H1 (cell line): ENCODE measurements around the gene PRR16. TPM values are rescaled to one million over a fixed set of nuclear protein-coding genes. Genes with fewer than 3 reads are reported as not detected.

Experiments used
- CTCF ChIA-PET: fragments of 300-600 bp; sonication (Branson Sonifier 250); formaldehyde crosslinking; loops from one replicate; lab custom pipeline; 2021; ENCODE audit not compliant: partially characterized antibody; lab: Charles Lee
- POLR2A ChIA-PET: fragments of 300-600 bp; sonication (Branson Sonifier 250); formaldehyde crosslinking; loops from one replicate; lab custom pipeline; 2021; ENCODE audit warnings: inconsistent platforms; ENCODE audit not compliant: partially characterized antibody; lab: Charles Lee
- DNase-seq, 2 experiments: peaks; one replicate each; pipeline versions ENCODE4 v3.0.0 to v3.0.0-alpha.2; 2010 to 2022; ENCODE audit warnings: low spot score in 2 of 2, low read depth in 1 of 2, mixed read lengths in 1 of 2
- FAIRE-seq: peaks from 2 replicates; lab custom pipeline; 2011; peaks lifted over from hg19 to GRCh38; lab: Jason Lieb, UNC
- H2AFZ ChIP-seq: 2 replicates; pipeline ENCODE4 v1.8.1; 2012; ENCODE audit warnings: low read length, inconsistent platforms
- H2AK5ac ChIP-seq: 2 replicates; pipeline ENCODE4 v1.6.1; 2013; ENCODE audit warnings: low read depth, low read length
- H2BK120ac ChIP-seq: replicated peaks from 2 replicates; pipeline ENCODE3; 2013; ENCODE audit warnings: low read depth, low read length, inconsistent platforms
- H2BK12ac ChIP-seq: 2 replicates; pipeline ENCODE4 v1.6.1; 2013; ENCODE audit warnings: low read depth, low read length
- H2BK15ac ChIP-seq: 2 replicates; pipeline ENCODE4 v1.6.1; 2013; ENCODE audit warnings: low read length
- H2BK20ac ChIP-seq: 2 replicates; pipeline ENCODE4 v1.6.1; 2013; ENCODE audit warnings: low read length
- H2BK5ac ChIP-seq: 2 replicates; pipeline ENCODE4 v1.6.1; 2013; ENCODE audit warnings: low read depth, low read length
- H3K14ac ChIP-seq: 2 replicates; pipeline ENCODE4 v1.6.1; 2013; ENCODE audit warnings: inconsistent platforms; ENCODE audit not compliant: insufficient read length
- H3K18ac ChIP-seq: 2 replicates; pipeline ENCODE4 v1.6.1; 2013; ENCODE audit warnings: low read length; ENCODE audit errors: extremely low read depth
- H3K23ac ChIP-seq: 2 replicates; pipeline ENCODE4 v1.6.1; 2013; ENCODE audit warnings: inconsistent platforms; ENCODE audit not compliant: insufficient read length
- H3K23me2 ChIP-seq: 2 replicates; pipeline ENCODE4 v1.6.1; 2013; ENCODE audit warnings: low read depth, low read length
- H3K27ac ChIP-seq: 2 replicates; pipeline ENCODE4 v1.6.1; 2011; ENCODE audit warnings: low read depth, low read length, inconsistent platforms
- H3K27me3 ChIP-seq, 4 experiments: replicated peaks in 1 of 4; 1 replicate in 1 of 4; 2 replicates in 3 of 4; pipeline versions ENCODE4 v1.6.1 to v1.8.1; 2011 to 2013; ENCODE audit warnings: low read length in 3 of 4, mild to moderate bottlenecking in 3 of 4, inconsistent platforms in 2 of 4, mixed read lengths in 2 of 4, moderate library complexity in 1 of 4; ENCODE audit not compliant: control insufficient read depth in 3 of 4, insufficient read depth in 3 of 4; ENCODE audit errors: extremely low read depth in 1 of 4
- H3K36me3 ChIP-seq, 4 experiments: 2 replicates each; pipeline versions ENCODE4 v1.6.1 to v1.8.1; 2011 to 2013; ENCODE audit warnings: mild to moderate bottlenecking in 4 of 4, low read length in 3 of 4, moderate library complexity in 2 of 4, control low read depth in 1 of 4, inconsistent platforms in 1 of 4; ENCODE audit not compliant: insufficient read depth in 4 of 4, control insufficient read depth in 2 of 4
- H3K4ac ChIP-seq: replicated peaks from 2 replicates; pipeline ENCODE3; 2013; ENCODE audit warnings: low read length, low read depth, mixed read lengths, inconsistent platforms; ENCODE audit not compliant: insufficient read length
- H3K4me1 ChIP-seq, 4 experiments: replicated peaks in 1 of 4; 1 replicate in 1 of 4; 2 replicates in 3 of 4; pipeline versions ENCODE4 v1.6.1 to v1.8.1; 2011 to 2013; ENCODE audit warnings: low read length in 3 of 4, inconsistent platforms in 2 of 4, mixed read lengths in 1 of 4; ENCODE audit not compliant: insufficient read depth in 4 of 4, control insufficient read depth in 3 of 4
- H3K4me2 ChIP-seq, 2 experiments: 2 replicates each; pipeline versions ENCODE4 v1.6.1 to v1.8.1; 2011 to 2013; ENCODE audit warnings: low read depth in 2 of 2, low read length in 2 of 2, control low read depth in 1 of 2, inconsistent platforms in 1 of 2, mild to moderate bottlenecking in 1 of 2; ENCODE audit not compliant: insufficient read depth in 1 of 2
- H3K4me3 ChIP-seq, 4 experiments: fragments of 200-600, 300-600 bp in 1 of 4; sonication (generic), shearing (Covaris generic), sonication (Bioruptor Twin) in 1 of 4; 2 replicates each; pipeline versions ENCODE4 v1.5.1 to v1.8.1; 2011 to 2016; ENCODE audit warnings: low read length in 4 of 4, low read depth in 3 of 4, control low read depth in 2 of 4, inconsistent platforms in 2 of 4, mild to moderate bottlenecking in 2 of 4, mixed read lengths in 1 of 4, moderate library complexity in 1 of 4; ENCODE audit not compliant: insufficient read depth in 2 of 4; ENCODE audit errors: extremely low read depth in 1 of 4
- H3K56ac ChIP-seq: replicated peaks from 2 replicates; pipeline ENCODE3; 2013; ENCODE audit warnings: low read depth, mild to moderate bottlenecking, mixed read lengths, low read length, inconsistent platforms; ENCODE audit not compliant: insufficient read length
- H3K79me1 ChIP-seq: 2 replicates; pipeline ENCODE4 v1.6.1; 2013; ENCODE audit warnings: low read depth, low read length, control low read depth
- H3K79me2 ChIP-seq, 2 experiments: 2 replicates each; pipeline versions ENCODE4 v1.6.1 to v1.8.1; 2012 to 2013; ENCODE audit warnings: low read length in 2 of 2, mild to moderate bottlenecking in 2 of 2, inconsistent platforms in 1 of 2; ENCODE audit not compliant: insufficient read depth in 2 of 2, control insufficient read depth in 1 of 2
- H3K9ac ChIP-seq, 4 experiments: replicated peaks in 1 of 4; 1 replicate in 1 of 4; 2 replicates in 3 of 4; pipeline versions ENCODE4 v1.6.1 to v1.8.1; 2011 to 2013; ENCODE audit warnings: low read depth in 3 of 4, low read length in 3 of 4, control low read depth in 2 of 4, mild to moderate bottlenecking in 2 of 4, moderate library complexity in 2 of 4, inconsistent platforms in 1 of 4; ENCODE audit errors: extremely low read depth in 1 of 4
- H3K9me3 ChIP-seq, 2 experiments: 2 replicates each; pipeline versions ENCODE4 v1.6.1 to v1.8.1; 2012 to 2013; ENCODE audit warnings: mild to moderate bottlenecking in 2 of 2, moderate library complexity in 2 of 2, control low read depth in 1 of 2, inconsistent platforms in 1 of 2, low read depth in 1 of 2, low read length in 1 of 2, mixed read lengths in 1 of 2; ENCODE audit not compliant: insufficient read depth in 2 of 2
- H4K20me1 ChIP-seq, 2 experiments: replicated peaks in 1 of 2; 2 replicates each; pipeline versions ENCODE3 to v1.8.1; 2011 to 2013; ENCODE audit warnings: inconsistent platforms in 2 of 2, low read length in 2 of 2, mild to moderate bottlenecking in 1 of 2; ENCODE audit not compliant: insufficient read depth in 2 of 2, control insufficient read depth in 1 of 2
- H4K5ac ChIP-seq: 2 replicates; pipeline ENCODE4 v1.6.1; 2013; ENCODE audit warnings: low read length, low read depth, mixed read lengths, inconsistent platforms; ENCODE audit not compliant: insufficient read length
- H4K8ac ChIP-seq: 2 replicates; pipeline ENCODE4 v1.8.0; 2013; ENCODE audit warnings: mild to moderate bottlenecking, moderate library complexity, low read length, inconsistent platforms; ENCODE audit not compliant: insufficient read depth; ENCODE audit errors: extremely low read depth
- H4K91ac ChIP-seq: replicated peaks from 2 replicates; pipeline ENCODE3; 2013; ENCODE audit warnings: low read length, mixed read lengths, inconsistent platforms; ENCODE audit not compliant: insufficient read length
- ATF3 ChIP-seq: IDR thresholded peaks from 2 replicates; pipeline ENCODE4 v1.6.1; 2011; ENCODE audit warnings: low read depth, mild to moderate bottlenecking, low read length; ENCODE audit not compliant: insufficient read depth
- BCL11A ChIP-seq, 2 experiments: IDR thresholded peaks; one replicate each; pipeline ENCODE4 v1.6.1; 2011; ENCODE audit warnings: low read depth in 2 of 2, low read length in 2 of 2, mild to moderate bottlenecking in 2 of 2
- BRCA1 ChIP-seq: IDR thresholded peaks from 2 replicates; pipeline ENCODE4 v1.6.1; 2012; ENCODE audit warnings: low read depth, low read length, improper control_type of control experiment
- CHD2 ChIP-seq: IDR thresholded peaks from 2 replicates; pipeline ENCODE4 v1.6.1; 2012; ENCODE audit warnings: low read length, improper control_type of control experiment
- CTBP2 ChIP-seq: IDR thresholded peaks from 2 replicates; pipeline ENCODE4 v1.7.0; 2011; ENCODE audit warnings: borderline replicate concordance, mild to moderate bottlenecking, moderate library complexity, mixed read lengths, low read length; ENCODE audit not compliant: insufficient read depth, insufficient read length
- EGR1 ChIP-seq: IDR thresholded peaks from 2 replicates; pipeline ENCODE4 v1.6.1; 2011; ENCODE audit warnings: low read depth, low read length, borderline replicate concordance
- GTF2F1 ChIP-seq: IDR thresholded peaks from 2 replicates; pipeline ENCODE4 v1.6.1; 2012; ENCODE audit warnings: low read depth, low read length, improper control_type of control experiment, borderline replicate concordance
- JUND ChIP-seq: IDR thresholded peaks from 2 replicates; pipeline ENCODE4 v1.6.1; 2011; ENCODE audit warnings: mild to moderate bottlenecking, improper control_type of control experiment, low read length
- KDM1A ChIP-seq: fragments of 200-600, 300-600 bp; sonication (generic); IDR thresholded peaks from 2 replicates; pipeline ENCODE4 v1.7.1; 2016; ENCODE audit warnings: mild to moderate bottlenecking, low read length, borderline replicate concordance
- RAD21 ChIP-seq, 2 experiments: IDR thresholded peaks in 1 of 2; conservative IDR thresholded peaks in 1 of 2; 2 replicates each; pipeline ENCODE4 v1.6.1; 2011; ENCODE audit warnings: low read depth in 2 of 2, low read length in 2 of 2, improper control_type of control experiment in 1 of 2, inconsistent platforms in 1 of 2, mild to moderate bottlenecking in 1 of 2, moderate library complexity in 1 of 2
- RXRA ChIP-seq: IDR thresholded peaks from 2 replicates; pipeline ENCODE4 v1.6.1; 2011; ENCODE audit warnings: low read depth, mild to moderate bottlenecking, low read length, moderate library complexity; ENCODE audit not compliant: insufficient read depth
- SP4 ChIP-seq: IDR thresholded peaks from 2 replicates; pipeline ENCODE4 v1.6.1; 2012; ENCODE audit warnings: low read length, inconsistent platforms
- TAF7 ChIP-seq: optimal IDR thresholded peaks from 2 replicates; pipeline ENCODE3; 2011; ENCODE audit warnings: low read depth, mild to moderate bottlenecking, inconsistent platforms, low read length, moderate library complexity, borderline replicate concordance
- ZNF274 ChIP-seq: IDR thresholded peaks from 2 replicates; pipeline ENCODE4 v1.7.0; 2012; ENCODE audit warnings: low read length, borderline replicate concordance; ENCODE audit errors: extremely low read depth
- WGBS, 2 experiments: shearing (Covaris generic) in 1 of 2; methylation state at CpG; one replicate each; pipeline versions ENCODE4 v1.1.6 to v1.1.7; 2013 to 2015; ENCODE audit warnings: low lambda C conversion rate in 2 of 2, mixed read lengths in 2 of 2, inconsistent platforms in 1 of 2, low coverage in 1 of 2, missing lambda C conversion rate in 1 of 2; ENCODE audit not compliant: insufficient replicate concordance in 2 of 2, insufficient coverage in 1 of 2, insufficient read length in 1 of 2; ENCODE audit errors: extremely low coverage in 1 of 2, missing lambda C conversion rate in 1 of 2; 5-methylcytosine and 5-hydroxymethylcytosine counted together
- polyA plus RNA-seq, 7 experiments: library from polyadenylated mRNA; depleted of rRNA in 3 of 7; stranded (reverse) in 5 of 7; unstranded in 2 of 7; fragments of >200 nt in 5 of 7; fragments of 200-250 nt in 2 of 7; gene quantifications; 1 replicate in 5 of 7; 2 replicates in 1 of 7; 4 replicates in 1 of 7; pipeline versions ENCODE4 v1.2.1 to v1.2.3, GENCODE V29; 2011 to 2013; ENCODE audit warnings: missing spikeins in 2 of 7, mixed read lengths in 2 of 7
- total RNA-seq: library from RNA; stranded (reverse); fragmentation: NEBNext Ultra II Directional; extraction: Animal tissue kit (Norgen Biotek cat#: 25700); gene quantifications from 2 replicates; pipeline ENCODE4 v1.2.1, GENCODE V29; 2021

Gene PRR16
- total and polyA plus RNA-seq, 2 of the 8 experiments (the other 6 are each of a cell fraction or from before 2014, with no cell fraction given): 0.73 to 1.6 TPM

- no peaks in the 10 kb centered on the region for H3K27me3 ChIP-seq
- POLR2A ChIA-PET: no interaction called here
- no peak overlapping the region for H3K27ac ChIP-seq
- DNase-seq (no peak), FAIRE-seq (no peak)
- no peak overlapping the region; the same call in 1 of the 2 replicates for H3K18ac ChIP-seq
- H3K4me2 ChIP-seq: no peak overlapping the region; a peak in 1 of 4 replicates
- no peak overlapping the region for H2AFZ ChIP-seq
- no peak overlapping the region for H3K14ac ChIP-seq
- H4K5ac ChIP-seq: peak overlapping the region; percentile 95
- no peak overlapping the region for H2BK15ac ChIP-seq
- H3K79me2 ChIP-seq: no peaks in the 10 kb centered on the region
- no peak overlapping the region for H3K9ac ChIP-seq
- CTCF ChIA-PET: interaction anchor here (0.6 kb wide), 1 partner anchor 1570 kb away, joined by 3 read pairs; no protein-coding TSS in a partner anchor
- H4K91ac ChIP-seq: no peak overlapping the region
- WGBS, 2 experiments: 97% methylated on average over 2 of the region's 2 CpGs; no CpG with 5 or more reads in 1 of the 2 experiments
- no peak overlapping the region for H3K56ac ChIP-seq
- no peak overlapping the region for H2BK5ac ChIP-seq
- no peaks in the 10 kb centered on the region for H4K20me1 ChIP-seq
- no peak overlapping the region for H4K8ac ChIP-seq
- H3K4ac ChIP-seq: no peak overlapping the region
- no peaks in the 10 kb centered on the region for H3K79me1 ChIP-seq
- no peak overlapping the region for H3K4me3 ChIP-seq
- no peak overlapping the region for H2BK120ac ChIP-seq
- no peaks in the 10 kb centered on the region for H3K23me2 ChIP-seq
- no peaks in the 10 kb centered on the region for H3K9me3 ChIP-seq
- H3K4me1 ChIP-seq: peaks cover 0 to 18% (median 2%) of the 10 kb centered on the region in 4 experiments; a peak in 4 of 7 replicates
- H3K23ac ChIP-seq: no peak overlapping the region
- H2BK20ac ChIP-seq: no peak overlapping the region
- H2AK5ac ChIP-seq: no peak overlapping the region
- no peak overlapping the region; the same call in 1 of the 2 replicates for H2BK12ac ChIP-seq
- no peaks in the 10 kb centered on the region for H3K36me3 ChIP-seq
- TF ChIP-seq EGR1: no peak
- TF ChIP-seq CTBP2: no peak
- TF ChIP-seq ATF3: no peak
- no peak for TF ChIP-seq SP4
- no peak for TF ChIP-seq KDM1A
- TF ChIP-seq BRCA1: no peak
- no peak for TF ChIP-seq JUND
- TF ChIP-seq GTF2F1: no peak
- no peak for TF ChIP-seq BCL11A (IDR thresholded peaks at IDR 0.05; ENCODE audit: low read depth in 2 of 2, low read length in 2 of 2)
- TF ChIP-seq CHD2: no peak
- no peak for TF ChIP-seq TAF7
- no peak for TF ChIP-seq RAD21 (IDR thresholded peaks at IDR 0.05 in 1 of 2, conservative IDR thresholded peaks at IDR 0.05 in 1 of 2; ENCODE audit: low read depth in 2 of 2, low read length in 2 of 2)
- no peak for TF ChIP-seq ZNF274
- no peak for TF ChIP-seq RXRA
These were observed 43.1 kb downstream of the PRR16 start for GRCh38 chr5:120507197-120507596.
